Measurements from ENCODE around the gene HDAC4.
A peak's percentile ranks its signal among the peaks of the same experiment; 100 is the strongest.

HDAC4 gene

GRCh38 chr2:239223310-239224198, 177.3 kb downstream of the HDAC4 start:
- no peak for TF ChIP-seq CTCF (IDR thresholded peaks at IDR 0.05; ENCODE audit: low read depth, low read length, missing control alignments)
- Histone ChIP-seq H3K27ac (no peak overlapping the region), H3K4me3 (ENCODE audit: low read depth, low read length) (no peak overlapping the region), H3K27me3 (replicated peaks) (no peaks in the 10 kb centered on the region), H3K36me3 (replicated peaks) (no peaks in the 10 kb centered on the region)
- DNase-seq: no peak
- in situ Hi-C loops (cut with HindIII; ENCODE audit: low pct_ligation_motif_present, low sequenced_read_pairs): no loop called here

GRCh38 chr2:239222706-239223309, 178.0 kb downstream of the HDAC4 start:
- Histone ChIP-seq H3K36me3 (replicated peaks) (no peaks in the 10 kb centered on the region), H3K27me3 (replicated peaks) (no peaks in the 10 kb centered on the region), H3K4me3 (ENCODE audit: low read depth, low read length) (no peak overlapping the region), H3K27ac (peak overlapping the region; percentile 62)
- no peak for DNase-seq
- in situ Hi-C loops (cut with HindIII; ENCODE audit: low pct_ligation_motif_present, low sequenced_read_pairs): no loop called here
- no peak for TF ChIP-seq CTCF (IDR thresholded peaks at IDR 0.05; ENCODE audit: low read depth, low read length, missing control alignments)

- no peak for DNase-seq
- in situ Hi-C loops (cut with HindIII; ENCODE audit: low pct_ligation_motif_present, low sequenced_read_pairs): no loop called here
Measured at GRCh38 chr2:239222312-239222660, 178.5 kb downstream of the HDAC4 start.

GRCh38 chr2:239220981-239221396, 179.8 kb downstream of the HDAC4 start:
- H3K36me3 ChIP-seq (replicated peaks): no peaks in the 10 kb centered on the region
- DNase-seq: no peak
- H3K4me3 ChIP-seq (ENCODE audit: low read depth, low read length): no peak overlapping the region
- no peak for TF ChIP-seq CTCF (IDR thresholded peaks at IDR 0.05; ENCODE audit: low read depth, low read length, missing control alignments)
- in situ Hi-C loops (cut with HindIII; ENCODE audit: low pct_ligation_motif_present, low sequenced_read_pairs): no loop called here
- H3K27me3 ChIP-seq (replicated peaks): no peaks in the 10 kb centered on the region
- no peak overlapping the region for H3K27ac ChIP-seq

More at GRCh38 chr2:239222312-239222660, 178.5 kb downstream of the HDAC4 start:
- Histone ChIP-seq H3K27ac (peak overlapping the region; percentile 62), H3K4me3 (ENCODE audit: low read depth, low read length) (no peak overlapping the region), H3K27me3 (replicated peaks) (no peaks in the 10 kb centered on the region), H3K36me3 (replicated peaks) (no peaks in the 10 kb centered on the region)
- no peak for TF ChIP-seq CTCF (IDR thresholded peaks at IDR 0.05; ENCODE audit: low read depth, low read length, missing control alignments)

- no peak for TF ChIP-seq CTCF (IDR thresholded peaks at IDR 0.05; ENCODE audit: low read depth, low read length, missing control alignments)
- DNase-seq: no peak
- Histone ChIP-seq H3K27me3 (replicated peaks) (no peaks in the 10 kb centered on the region), H3K4me3 (ENCODE audit: low read depth, low read length) (no peak overlapping the region), H3K36me3 (replicated peaks) (no peaks in the 10 kb centered on the region), H3K27ac (no peak overlapping the region)
- in situ Hi-C loops (cut with HindIII; ENCODE audit: low pct_ligation_motif_present, low sequenced_read_pairs): no loop called here
Measured at GRCh38 chr2:239220341-239220740, 180.5 kb downstream of the HDAC4 start.
